NCI-H2227 (cell line): ENCODE measurements around the gene HEMK1.

ENCODE experiments used
- DNase-seq: peaks from one replicate; lab custom pipeline; 2025; ENCODE audit not compliant: unreplicated experiment; lab: John Stamatoyannopoulos, UW

HEMK1 gene

GRCh38 chr3:50568947-50569749, at the start of gene HEMK1:
Gene HEMK1, plus strand, starts transcription at chr3:50569522. Its CDS starts 1,583 bp downstream, at chr3:50571105.
- peak; percentile 93 for DNase-seq

- DNase-seq, result no peak
Observed at GRCh38 chr3:50520849-50521248, 48.5 kb upstream of the HEMK1 start.

GRCh38 chr3:50521572-50521971, 47.8 kb upstream of the HEMK1 start:
- peak; percentile 14 for DNase-seq

- no peak for DNase-seq
Observed at GRCh38 chr3:50523279-50523811, 46.0 kb upstream of the HEMK1 start.

GRCh38 chr3:50524746-50525145, 44.6 kb upstream of the HEMK1 start:
- no peak for DNase-seq

- DNase-seq, result peak; percentile 65
Observed at GRCh38 chr3:50525191-50525910, 44.0 kb upstream of the HEMK1 start.

- peak; percentile 43 for DNase-seq
Observed at GRCh38 chr3:50525987-50526386, 43.3 kb upstream of the HEMK1 start.

- DNase-seq, result no peak
Observed at GRCh38 chr3:50530001-50530970, 39.0 kb upstream of the HEMK1 start.

- no peak for DNase-seq
Observed at GRCh38 chr3:50531201-50531600, 38.1 kb upstream of the HEMK1 start.

- DNase-seq, result no peak
Observed at GRCh38 chr3:50532062-50532705, 37.1 kb upstream of the HEMK1 start.

GRCh38 chr3:50533316-50533715, 36.0 kb upstream of the HEMK1 start:
- no peak for DNase-seq

- DNase-seq, result no peak
Observed at GRCh38 chr3:50533807-50534461, 35.4 kb upstream of the HEMK1 start.

- DNase-seq, result no peak
Observed at GRCh38 chr3:50534681-50535330, 34.5 kb upstream of the HEMK1 start.

GRCh38 chr3:50536471-50537180, 32.7 kb upstream of the HEMK1 start:
- no peak for DNase-seq

- no peak for DNase-seq
Observed at GRCh38 chr3:50537421-50538129, 31.7 kb upstream of the HEMK1 start.

- no peak for DNase-seq
Observed at GRCh38 chr3:50539356-50540286, 29.7 kb upstream of the HEMK1 start.
